ENCODE results near the gene NRF1. TPM values are rescaled to one million over a fixed set of nuclear protein-coding genes. Genes with fewer than 3 reads are reported as not detected.

NRF1 gene
- total RNA-seq, 1 donor from 2014 or later, result 18.1 TPM

DNA sequence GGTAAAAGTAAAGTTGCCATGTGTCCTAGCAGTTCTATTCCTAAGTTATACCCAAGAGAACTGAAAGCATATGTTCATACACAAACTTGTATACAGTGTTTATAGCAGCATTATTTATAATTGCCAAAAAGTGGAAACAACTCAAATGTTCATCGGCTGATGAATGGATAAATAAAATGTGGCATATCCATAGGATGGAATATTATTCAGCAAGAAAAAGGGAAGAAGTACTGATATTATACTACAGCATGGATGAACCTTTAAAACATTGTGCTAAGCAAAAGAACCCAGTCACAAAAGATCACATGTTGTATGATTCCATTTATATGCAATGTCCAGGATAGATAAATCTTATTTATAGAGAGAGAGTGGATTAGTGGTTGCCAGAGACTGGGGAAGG is 68.9 kb downstream of the NRF1 start:
- peaks cover 13% of the 10 kb centered on the region for H3K36me3 Mint-ChIP-seq (ENCODE audit: low read depth, unreplicated experiment)
- TF ChIP-seq, protein P1, sequence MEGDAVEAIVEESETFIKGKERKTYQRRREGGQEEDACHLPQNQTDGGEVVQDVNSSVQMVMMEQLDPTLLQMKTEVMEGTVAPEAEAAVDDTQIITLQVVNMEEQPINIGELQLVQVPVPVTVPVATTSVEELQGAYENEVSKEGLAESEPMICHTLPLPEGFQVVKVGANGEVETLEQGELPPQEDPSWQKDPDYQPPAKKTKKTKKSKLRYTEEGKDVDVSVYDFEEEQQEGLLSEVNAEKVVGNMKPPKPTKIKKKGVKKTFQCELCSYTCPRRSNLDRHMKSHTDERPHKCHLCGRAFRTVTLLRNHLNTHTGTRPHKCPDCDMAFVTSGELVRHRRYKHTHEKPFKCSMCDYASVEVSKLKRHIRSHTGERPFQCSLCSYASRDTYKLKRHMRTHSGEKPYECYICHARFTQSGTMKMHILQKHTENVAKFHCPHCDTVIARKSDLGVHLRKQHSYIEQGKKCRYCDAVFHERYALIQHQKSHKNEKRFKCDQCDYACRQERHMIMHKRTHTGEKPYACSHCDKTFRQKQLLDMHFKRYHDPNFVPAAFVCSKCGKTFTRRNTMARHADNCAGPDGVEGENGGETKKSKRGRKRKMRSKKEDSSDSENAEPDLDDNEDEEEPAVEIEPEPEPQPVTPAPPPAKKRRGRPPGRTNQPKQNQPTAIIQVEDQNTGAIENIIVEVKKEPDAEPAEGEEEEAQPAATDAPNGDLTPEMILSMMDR (IDR thresholded peaks at IDR 0.05; ENCODE audit: unreplicated experiment), result no peak
- no peaks in the 10 kb centered on the region for H3K9me3 Mint-ChIP-seq (ENCODE audit: unreplicated experiment)
- no peak overlapping the region for H3K4me3 Mint-ChIP-seq (ENCODE audit: unreplicated experiment)
- DNase-seq (ENCODE audit: low spot score), result no peak
- no peaks in the 10 kb centered on the region for H3K27me3 Mint-ChIP-seq (ENCODE audit: unreplicated experiment)
- H3K4me1 Mint-ChIP-seq (ENCODE audit: unreplicated experiment), result peaks cover 3% of the 10 kb centered on the region
- no peak overlapping the region for H3K27ac Mint-ChIP-seq (ENCODE audit: unreplicated experiment)

DNA sequence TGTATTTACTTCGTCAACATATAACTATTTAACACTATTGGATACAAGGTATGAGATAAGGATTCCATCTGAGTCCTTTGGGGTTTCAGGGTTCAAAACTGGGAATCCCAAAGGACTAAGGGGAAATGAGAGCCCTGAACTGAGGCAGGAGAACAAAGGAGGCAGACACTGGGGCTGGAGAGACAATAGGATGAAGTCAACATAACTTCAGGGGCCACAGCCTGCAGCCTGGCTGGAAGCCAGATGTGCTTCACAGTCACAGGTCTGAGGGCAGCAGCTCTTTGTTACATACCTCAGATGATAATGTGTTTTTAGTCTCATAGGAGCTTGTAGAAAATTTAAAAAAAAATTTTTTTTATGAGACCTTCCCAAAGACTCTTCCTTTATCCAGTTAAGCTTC is 73.3 kb downstream of the NRF1 start:
- Mint-ChIP-seq H3K4me3 (ENCODE audit: unreplicated experiment) (no peak overlapping the region), H3K9me3 (ENCODE audit: unreplicated experiment) (no peaks in the 10 kb centered on the region), H3K36me3 (ENCODE audit: low read depth, unreplicated experiment) (no peaks in the 10 kb centered on the region), H3K27ac (ENCODE audit: unreplicated experiment) (no peak overlapping the region), H3K27me3 (ENCODE audit: unreplicated experiment) (no peaks in the 10 kb centered on the region), H3K4me1 (ENCODE audit: unreplicated experiment) (no peaks in the 10 kb centered on the region)
- DNase-seq (ENCODE audit: low spot score), result no peak
- TF ChIP-seq, protein P1 (IDR thresholded peaks at IDR 0.05; ENCODE audit: unreplicated experiment), result no peak

DNA sequence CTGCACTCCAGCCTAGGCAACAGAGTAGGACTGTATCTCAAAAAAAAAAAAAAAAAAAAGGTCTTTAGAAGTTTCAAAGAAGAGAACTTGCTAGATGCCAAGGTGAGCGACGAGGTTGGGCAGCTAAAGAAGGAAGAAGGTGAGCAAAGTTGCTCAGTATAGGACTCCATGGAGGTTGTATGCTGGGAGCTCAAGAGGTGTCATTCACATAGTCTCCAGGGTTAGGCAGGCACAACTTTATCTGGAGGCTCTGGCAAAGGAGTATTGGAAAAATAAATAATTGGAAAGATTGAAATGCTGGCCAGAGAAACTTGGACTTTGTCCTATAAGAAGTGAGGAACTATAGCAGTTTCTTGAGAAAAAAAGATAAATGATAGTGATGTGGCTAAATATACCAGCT is 74.5 kb downstream of the NRF1 start:
- no peak for DNase-seq (ENCODE audit: low spot score)
- H3K9me3 Mint-ChIP-seq (ENCODE audit: unreplicated experiment), result no peaks in the 10 kb centered on the region
- no peaks in the 10 kb centered on the region for H3K27me3 Mint-ChIP-seq (ENCODE audit: unreplicated experiment)
- H3K4me1 Mint-ChIP-seq (ENCODE audit: unreplicated experiment), result no peaks in the 10 kb centered on the region
- TF ChIP-seq, protein P1 (IDR thresholded peaks at IDR 0.05; ENCODE audit: unreplicated experiment), result no peak
- no peaks in the 10 kb centered on the region for H3K36me3 Mint-ChIP-seq (ENCODE audit: low read depth, unreplicated experiment)
- H3K4me3 Mint-ChIP-seq (ENCODE audit: unreplicated experiment), result no peak overlapping the region
- H3K27ac Mint-ChIP-seq (ENCODE audit: unreplicated experiment), result no peak overlapping the region

DNA sequence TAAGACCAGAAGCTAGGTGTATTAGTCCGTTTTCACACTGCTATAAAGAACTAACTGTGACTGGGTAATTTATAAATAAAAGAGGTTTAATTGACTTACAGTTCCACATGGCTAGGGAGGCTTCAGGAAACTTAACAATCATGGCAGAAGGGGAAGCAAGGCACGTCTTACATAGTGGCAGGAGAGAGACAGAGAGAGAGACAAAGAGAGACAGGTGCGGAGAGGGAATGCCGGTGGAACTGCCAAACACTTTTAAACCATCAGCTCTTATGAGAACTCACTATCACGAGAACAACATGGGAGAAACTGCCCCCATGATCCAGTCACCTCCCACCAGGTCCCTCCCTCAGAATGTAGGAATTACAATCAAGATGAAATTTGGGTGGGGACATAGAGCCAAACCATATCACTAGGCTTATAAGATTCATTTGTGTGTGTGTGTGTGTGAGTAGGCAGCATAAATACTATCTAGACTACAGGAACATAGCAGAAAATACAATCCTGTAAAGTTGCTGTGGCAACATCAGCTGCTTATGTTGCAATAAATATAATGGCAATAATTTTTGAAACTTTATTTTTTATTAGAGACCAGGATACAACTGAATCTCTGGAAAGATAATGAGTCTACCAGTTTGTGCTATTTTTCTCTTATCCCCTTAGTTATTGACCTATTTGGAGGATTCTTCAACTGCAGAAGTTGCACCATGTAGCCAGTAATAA is 77.1 kb downstream of the NRF1 start:
- Mint-ChIP-seq H3K9me3 (ENCODE audit: unreplicated experiment) (no peaks in the 10 kb centered on the region), H3K27me3 (ENCODE audit: unreplicated experiment) (peaks cover 2% of the 10 kb centered on the region), H3K27ac (ENCODE audit: unreplicated experiment) (no peak overlapping the region), H3K4me1 (ENCODE audit: unreplicated experiment) (peaks cover 2% of the 10 kb centered on the region), H3K36me3 (ENCODE audit: low read depth, unreplicated experiment) (peaks cover 7% of the 10 kb centered on the region), H3K4me3 (ENCODE audit: unreplicated experiment) (no peak overlapping the region)
- DNase-seq (ENCODE audit: low spot score), result no peak
- TF ChIP-seq, protein P1 (IDR thresholded peaks at IDR 0.05; ENCODE audit: unreplicated experiment), result no peak

DNA sequence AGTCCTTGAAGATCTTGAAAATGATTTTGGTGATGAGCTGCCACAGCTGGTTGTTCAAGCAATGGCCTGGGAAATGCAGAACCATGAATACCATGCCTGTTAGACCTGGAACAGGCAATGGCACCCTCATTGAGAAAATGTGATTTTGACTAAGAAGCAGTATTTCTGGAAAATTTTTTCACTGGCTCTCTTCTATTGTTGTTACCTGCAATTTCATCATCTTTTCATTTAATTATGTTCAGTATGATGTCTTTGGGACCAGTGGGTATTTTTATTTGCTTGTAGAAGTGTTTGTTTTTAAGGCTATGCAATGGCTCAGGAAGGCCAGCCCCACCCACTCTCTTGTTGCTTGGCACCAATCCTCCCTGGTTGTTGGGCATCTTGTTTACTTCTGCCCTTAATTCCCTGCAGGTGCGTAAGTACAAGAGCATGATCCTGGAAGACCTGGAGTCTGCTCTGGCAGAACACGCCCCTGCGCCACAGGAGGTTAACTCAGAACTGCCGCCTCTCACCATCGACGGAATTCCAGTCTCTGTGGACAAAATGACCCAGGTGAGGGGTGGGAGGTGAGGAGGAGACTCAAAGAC is 78.6 kb downstream of the NRF1 start:
- Mint-ChIP-seq H3K36me3 (ENCODE audit: low read depth, unreplicated experiment) (peaks cover 7% of the 10 kb centered on the region), H3K4me1 (ENCODE audit: unreplicated experiment) (peaks cover 2% of the 10 kb centered on the region), H3K4me3 (ENCODE audit: unreplicated experiment) (no peak overlapping the region), H3K27me3 (ENCODE audit: unreplicated experiment) (peaks cover 2% of the 10 kb centered on the region), H3K9me3 (ENCODE audit: unreplicated experiment) (no peaks in the 10 kb centered on the region), H3K27ac (ENCODE audit: unreplicated experiment) (no peak overlapping the region)
- no peak for DNase-seq (ENCODE audit: low spot score)
- TF ChIP-seq, protein P1 (IDR thresholded peaks at IDR 0.05; ENCODE audit: unreplicated experiment), result no peak
